GM21515 (cell line): ENCODE results near the gene OR6B2.
"Not testable (repeated sequence)": the region's sequence is repeated elsewhere in the genome, so short reads cannot be mapped to it uniquely, and the experiment has no call there.

Experiments
- ATAC-seq: cut with Tn5 transposase; IDR thresholded peaks from one replicate; pipeline ENCODE4 v1.9.1; 2021; ENCODE audit not compliant: unreplicated experiment

Gene OR6B2

DNA sequence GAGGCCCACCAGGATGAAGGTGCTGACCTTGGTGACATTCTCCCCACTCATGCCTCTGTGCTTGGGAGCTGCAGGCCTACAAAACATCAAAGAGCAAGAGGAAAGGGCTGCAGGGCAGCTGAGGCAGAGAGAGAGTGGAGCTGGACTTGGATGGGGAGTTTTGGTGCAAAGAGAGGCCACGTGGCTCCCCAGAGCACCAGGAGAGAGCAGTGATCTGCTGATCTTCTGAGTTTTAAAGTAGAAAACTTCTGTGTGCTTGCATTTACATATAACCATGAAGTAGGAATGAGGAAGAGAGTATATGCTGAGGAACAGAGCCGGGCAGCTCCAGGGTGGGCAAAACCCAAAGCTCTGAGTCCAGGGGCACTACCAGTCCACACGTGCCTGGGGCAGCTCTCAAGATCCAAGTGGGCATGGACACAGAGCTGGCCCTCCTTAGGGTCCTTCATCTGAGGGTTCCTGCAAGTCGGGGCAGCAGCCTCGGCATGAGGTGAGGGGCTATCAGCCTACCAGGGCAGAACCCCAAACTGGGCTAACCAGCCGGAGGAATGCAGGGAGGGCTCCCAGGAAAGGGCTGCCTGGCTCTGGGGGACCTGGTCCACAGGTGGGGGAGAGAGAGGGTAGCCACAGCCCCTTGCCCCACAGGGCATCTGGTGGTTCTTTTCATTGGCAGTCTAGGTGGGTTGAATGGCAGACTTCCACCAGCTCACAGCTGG is at the start of gene OR6B2:
OR6B2 (minus strand) TSS at position 51 of the 716 bp plus-strand sequence; CDS start at position 51, 0 bp downstream.
- no peak for ATAC-seq

DNA sequence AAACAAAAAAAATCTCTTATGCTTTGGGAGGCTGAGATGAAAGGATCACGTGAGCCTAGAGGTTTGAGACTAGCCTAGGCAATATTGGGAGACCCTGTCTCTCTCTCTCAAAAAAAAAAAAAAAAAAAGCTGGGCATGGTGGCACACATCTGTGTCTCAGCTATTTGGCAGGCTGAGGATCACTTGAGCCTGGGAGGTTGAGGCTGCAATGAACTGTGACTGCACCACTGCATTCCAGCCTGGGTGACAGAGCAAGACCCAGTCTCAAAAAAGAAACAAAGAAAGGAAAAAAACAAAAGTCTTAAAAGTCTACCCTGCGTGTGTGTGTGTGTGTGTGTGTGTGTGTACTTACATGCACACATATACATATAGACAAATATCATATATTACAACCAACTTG is 48.4 kb upstream of the OR6B2 start:
- ATAC-seq: no peak

DNA sequence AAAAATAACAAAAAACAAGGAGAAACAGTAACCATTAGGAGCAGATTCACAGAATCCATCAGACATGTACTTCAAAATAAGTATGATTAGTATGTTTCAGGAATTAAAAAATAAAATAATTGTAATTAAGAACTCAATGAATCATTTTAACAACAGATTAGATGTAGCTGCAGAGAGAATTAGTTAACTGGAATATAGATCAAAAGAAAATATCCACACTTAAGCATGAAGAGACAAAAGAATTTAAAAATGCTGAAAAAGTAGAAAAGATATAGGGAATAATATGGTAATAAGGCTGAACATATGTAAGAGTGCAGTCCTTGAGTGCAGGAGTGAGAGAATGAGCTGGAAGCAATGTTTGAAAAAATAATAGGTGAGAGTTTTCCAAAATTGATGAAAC is 47.2 kb upstream of the OR6B2 start:
- no peak for ATAC-seq

DNA sequence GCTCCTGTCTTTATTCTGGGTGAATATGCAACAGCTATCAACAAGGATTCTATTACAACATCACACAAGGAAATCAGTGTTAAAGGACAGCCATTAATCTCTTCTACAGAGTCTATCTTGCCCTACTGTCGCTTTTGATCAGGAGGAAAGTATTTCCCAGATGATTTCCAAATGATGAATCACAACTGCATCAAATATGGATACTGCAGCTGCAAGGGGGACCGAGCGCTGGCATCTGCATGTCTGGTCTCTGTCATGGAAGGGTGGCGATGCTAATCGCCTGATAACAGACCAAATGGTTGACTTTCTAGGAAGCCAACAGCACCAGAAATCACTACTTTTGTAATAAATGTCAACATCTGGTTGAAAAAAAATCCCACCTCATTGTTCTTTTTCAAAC is 44.3 kb upstream of the OR6B2 start:
- ATAC-seq: no peak

DNA sequence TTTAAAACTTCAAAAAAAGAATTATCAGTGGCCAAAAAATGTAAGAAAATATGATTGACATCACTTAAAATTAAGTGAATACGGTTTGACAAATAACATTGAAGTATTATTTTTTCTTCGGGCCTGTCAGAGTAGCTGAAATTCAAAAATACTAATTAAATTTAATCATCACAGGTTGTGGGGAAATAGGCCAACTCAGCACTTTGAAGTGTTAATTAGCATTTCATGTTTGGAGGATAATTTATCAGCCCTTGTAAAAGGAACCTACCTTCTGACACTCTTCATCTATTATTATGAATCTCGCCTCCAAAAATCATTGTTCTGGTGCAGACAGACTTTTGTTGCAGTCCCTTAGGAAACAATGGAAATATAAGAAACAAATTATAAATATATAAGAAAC is 40.7 kb upstream of the OR6B2 start:
- ATAC-seq: no peak

GRCh38 chr2:240069829-240070228 is 39.6 kb upstream of the OR6B2 start:
- no peak for ATAC-seq

DNA sequence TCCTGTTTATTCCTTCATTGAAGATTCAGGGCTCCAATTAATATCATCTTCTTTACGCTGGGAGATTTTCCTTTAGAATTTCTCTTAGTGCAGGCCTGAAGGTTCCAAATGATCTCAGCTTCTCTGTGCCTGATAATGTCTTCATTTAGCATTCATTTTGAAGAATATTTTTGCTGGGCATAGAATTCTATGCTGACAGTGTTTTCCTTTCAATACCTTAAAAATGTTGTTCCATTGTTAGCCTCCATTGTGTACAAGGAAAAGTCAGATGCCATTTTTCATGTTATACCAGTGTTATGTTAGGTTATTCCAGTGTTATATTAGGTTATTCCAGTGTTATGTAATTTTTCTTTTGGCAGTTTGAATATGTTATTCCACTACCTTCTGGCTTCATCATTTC is 38.0 kb upstream of the OR6B2 start:
- no peak for ATAC-seq

GRCh38 chr2:240066489-240066888 is 36.3 kb upstream of the OR6B2 start:
- no peak for ATAC-seq

DNA sequence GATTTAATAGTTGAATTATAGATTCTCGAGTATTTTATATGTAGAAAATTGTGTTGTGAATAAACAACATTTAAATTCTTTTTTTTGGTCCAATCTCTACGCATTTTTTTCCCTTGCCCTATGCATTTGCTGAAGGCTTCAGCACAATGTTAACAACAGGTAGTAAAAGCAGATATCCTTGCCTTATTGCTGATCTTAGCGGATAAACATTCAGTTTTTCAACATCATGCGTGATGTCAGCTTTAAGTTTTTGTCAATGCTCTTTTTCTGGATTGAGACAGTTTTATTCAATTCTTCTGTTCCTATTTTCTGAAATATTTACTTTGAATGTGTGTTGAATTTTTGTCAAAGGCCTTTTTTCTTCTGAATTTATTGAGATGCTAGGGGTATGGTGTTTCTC is 34.7 kb upstream of the OR6B2 start:
- ATAC-seq: no peak

DNA sequence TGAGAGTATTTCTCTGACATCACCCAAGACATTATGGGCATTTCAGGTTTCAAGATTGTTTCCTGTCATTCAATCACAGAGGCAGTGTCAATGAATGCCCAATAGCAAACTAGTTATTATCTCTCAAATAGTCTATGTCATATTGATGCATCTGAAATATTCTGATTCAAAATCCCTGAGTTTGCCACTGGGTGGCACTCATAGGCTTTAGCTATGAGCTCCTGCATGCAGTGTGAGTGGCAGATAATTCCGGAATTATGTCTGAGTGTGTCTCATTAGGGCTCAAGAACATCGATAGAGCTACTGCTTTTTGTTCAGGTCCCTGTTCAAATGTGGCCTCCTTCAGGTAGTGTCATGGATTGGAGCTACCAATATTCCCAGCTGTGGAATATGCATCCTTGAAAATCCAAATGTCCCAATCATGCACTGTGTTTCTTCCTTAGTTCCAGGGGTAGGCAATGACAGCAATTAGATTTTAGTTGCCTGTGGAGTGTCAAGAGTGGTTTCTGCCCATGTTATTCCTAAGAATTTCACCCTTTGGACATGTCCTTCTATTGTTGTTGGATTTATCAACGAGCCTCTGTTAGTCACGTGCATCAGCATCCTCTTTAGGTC is 30.9 kb upstream of the OR6B2 start:
- no peak for ATAC-seq

DNA sequence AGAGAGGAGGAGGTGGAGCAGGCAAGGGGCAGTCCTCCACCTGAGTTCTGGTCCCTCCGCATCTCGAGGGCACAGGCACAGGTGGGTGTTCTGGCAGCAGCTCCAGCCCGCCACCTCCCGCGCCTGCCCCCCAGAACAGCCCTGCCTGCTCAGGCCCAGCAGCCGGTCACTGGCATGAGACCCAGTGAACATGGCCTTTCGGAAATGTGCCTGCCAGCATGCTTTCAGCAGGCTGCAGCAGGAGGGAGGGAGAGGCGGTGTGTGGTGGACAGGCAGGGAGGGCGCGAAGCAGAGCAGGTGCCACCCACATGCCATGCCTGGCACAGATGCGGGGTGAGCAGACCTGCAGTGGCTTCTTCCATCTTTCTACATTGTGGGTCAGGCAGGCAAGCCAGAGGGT is 26.4 kb upstream of the OR6B2 start:
- ATAC-seq: no peak

DNA sequence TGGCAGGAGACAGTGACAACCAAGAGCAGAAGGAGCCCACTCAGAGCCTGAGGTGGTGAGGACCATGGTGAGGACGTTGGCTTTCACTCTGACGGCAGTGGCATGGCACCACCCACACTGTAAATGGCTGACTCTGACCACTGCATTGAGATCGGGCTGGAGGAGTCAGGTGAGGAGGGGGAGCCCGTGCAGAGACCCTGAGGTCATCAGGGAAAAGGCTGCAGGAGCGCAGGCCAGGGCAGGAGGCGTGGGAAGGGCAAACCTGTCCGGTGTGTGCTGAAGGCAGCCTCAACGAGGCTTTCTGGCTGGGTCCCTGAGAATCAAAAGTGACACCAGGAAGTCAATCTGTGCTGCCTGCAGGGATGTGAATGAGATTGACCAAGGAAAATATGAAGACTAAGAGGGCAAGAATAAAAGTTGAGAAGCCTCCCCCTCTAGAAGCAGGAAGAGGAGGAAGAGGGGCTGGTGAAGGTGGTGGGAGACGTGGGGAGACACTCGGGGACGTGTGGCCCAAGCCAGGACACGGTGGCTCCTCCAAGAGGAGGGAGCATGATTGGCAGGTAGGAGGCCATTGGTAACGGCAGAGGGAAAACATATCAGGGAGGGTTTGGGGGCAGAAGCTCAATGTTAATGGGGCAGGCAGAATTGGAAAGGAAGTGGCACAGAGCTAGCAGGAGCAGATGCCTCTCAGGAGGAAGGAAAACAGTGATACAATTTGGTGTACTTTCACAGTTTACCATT is 25.1 kb upstream of the OR6B2 start:
- ATAC-seq: no peak

DNA sequence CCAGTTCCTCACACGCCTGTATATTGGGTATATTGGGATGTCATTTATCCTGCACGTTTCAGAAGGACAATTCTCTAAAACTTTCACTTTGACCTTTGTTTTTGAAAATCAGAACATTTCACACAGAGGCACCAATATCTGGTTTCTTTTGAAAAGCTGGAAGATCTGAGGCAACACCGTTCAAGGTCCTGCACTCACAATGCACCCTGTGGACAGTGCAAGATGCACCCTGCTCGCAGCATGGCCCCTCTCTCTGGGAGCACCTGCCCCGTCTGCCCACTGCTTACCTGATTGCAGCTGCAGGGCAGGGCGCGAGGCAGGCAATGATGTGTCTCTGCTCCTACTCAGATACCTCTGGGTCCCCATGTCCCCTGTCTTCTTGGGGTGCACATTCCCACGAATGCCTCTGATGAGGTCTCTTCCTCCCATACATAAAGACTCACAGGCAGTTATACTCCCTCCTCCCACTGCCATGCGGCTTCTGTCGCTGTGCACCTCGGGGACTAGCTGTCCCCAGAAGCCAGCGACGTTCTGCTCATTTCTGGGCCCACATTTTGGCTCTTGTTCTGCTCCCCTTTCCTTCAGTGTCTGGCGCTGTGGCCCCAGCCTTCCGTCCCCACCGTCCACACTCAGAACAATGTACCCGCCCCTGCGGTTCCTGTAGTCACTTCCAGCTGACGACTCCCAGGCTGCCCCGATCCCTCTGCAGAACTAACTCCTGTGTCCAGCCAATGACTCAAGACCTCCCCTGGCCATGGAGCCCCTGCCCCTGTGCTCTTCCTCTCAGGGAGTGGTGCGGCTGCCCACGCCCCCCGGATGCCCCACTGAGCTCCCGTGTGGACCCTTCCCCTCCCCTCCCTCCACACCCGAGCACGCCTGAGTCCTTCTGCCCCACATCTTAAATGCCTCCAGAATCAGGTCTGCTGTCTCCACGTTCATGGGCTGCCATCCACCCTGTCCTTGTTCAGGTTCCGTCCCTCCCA is 23.2 kb upstream of the OR6B2 start, which contains the start of gene OR6B3:
OR6B3 (minus strand) TSS at position 349 of the 983 bp plus-strand sequence.
- ATAC-seq: no peak

DNA sequence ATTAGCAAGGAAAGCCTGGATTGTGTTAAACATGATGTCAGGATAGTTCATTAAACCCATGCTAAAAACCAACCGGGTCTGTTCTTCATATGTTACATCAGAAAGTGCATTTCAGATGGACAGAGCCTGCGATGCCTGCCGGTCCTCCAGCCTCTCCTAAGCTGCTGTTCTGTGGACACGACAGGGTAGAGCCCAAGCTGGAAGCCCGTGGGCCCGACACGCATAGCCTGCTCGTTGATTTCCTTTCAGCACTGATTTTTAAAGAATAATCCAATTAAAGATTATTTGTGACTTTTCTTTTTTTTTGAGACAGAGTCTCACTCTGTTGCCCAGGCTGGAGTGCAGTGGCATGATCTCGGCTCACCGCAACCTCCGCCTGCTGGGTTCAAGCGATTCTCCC is 22.3 kb upstream of the OR6B2 start:
- no peak for ATAC-seq

- no peak for ATAC-seq
These were observed 21.5 kb upstream of the OR6B2 start for GRCh38 chr2:240051697-240052096.

DNA sequence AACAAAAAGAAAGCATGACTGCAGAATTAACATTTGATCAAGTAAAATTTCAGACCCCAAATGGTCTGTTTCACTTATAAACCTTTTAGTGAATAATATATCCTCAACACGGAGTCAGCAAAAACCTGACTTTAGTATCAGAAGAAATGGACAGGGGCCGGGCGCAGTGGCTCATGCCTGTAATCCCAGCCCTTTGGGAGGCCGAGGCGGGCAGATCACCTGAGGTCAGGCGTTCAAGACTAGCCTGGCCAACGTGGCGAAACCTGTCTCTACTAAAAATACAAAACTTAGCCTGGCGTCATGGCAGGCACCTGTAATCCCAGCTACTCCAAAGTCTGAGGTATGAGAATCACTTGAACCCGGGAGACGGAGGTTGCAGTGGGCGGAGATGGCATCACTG is 20.0 kb upstream of the OR6B2 start:
- no peak for ATAC-seq

DNA sequence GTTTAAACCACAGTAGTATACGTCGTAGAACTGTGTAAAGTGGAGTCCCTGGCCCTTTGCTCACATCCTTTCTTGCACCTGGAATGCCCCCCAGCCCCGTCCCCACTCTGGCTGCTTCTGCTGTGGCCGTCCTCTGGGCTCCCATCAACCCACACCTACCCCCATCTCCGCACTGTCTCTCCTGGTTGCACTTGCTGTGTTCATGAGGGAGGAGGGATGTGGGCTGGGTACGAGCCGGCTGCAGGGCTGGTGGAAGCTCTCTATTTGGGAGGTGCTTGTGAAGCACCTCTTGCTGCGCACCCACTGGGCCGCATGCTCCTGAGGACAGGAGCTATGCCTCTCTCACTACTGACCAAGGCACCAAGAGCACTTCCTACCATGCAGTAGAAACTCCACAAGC is 18.0 kb upstream of the OR6B2 start:
- ATAC-seq: no peak

DNA sequence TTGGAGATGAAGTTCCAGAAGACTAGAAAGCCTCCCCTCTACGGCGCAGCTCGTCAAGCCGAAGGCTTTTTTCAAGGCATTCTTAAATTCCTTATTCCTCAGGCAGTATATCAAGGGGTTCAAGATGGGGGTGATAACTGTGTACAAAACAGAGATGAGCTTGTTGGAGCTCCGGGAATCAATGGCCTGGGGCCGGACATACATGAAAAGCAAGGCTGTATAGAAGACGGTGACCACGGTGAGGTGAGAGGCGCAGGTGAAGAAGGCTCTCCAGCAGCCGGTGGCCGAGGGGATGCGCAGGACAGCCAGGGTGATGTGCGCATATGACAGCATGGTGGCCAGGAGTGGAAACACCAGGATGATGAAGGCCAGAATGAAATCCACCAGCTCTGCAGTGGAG is 14.9 kb upstream of the OR6B2 start:
- ATAC-seq: no peak

DNA sequence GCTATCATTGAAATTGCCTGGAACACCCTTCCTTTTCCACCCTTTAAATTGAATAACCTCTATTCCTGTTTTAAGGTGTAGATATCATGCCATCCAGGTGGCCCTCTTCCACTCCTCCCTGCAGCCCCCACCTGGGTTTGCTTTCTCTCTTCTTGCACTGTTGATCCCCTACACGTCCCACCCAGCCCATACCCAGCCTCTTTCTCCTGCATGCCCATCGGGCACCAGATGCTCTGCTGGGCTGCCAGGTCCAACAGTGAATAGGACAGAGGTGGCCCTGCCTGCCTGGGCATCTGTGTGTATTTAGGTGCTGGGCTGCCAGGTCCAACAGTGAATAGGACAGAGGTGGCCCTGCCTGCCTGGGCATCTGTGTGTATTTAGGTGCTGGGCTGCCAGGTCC is 13.9 kb upstream of the OR6B2 start:
- not testable (repeated sequence) for ATAC-seq

DNA sequence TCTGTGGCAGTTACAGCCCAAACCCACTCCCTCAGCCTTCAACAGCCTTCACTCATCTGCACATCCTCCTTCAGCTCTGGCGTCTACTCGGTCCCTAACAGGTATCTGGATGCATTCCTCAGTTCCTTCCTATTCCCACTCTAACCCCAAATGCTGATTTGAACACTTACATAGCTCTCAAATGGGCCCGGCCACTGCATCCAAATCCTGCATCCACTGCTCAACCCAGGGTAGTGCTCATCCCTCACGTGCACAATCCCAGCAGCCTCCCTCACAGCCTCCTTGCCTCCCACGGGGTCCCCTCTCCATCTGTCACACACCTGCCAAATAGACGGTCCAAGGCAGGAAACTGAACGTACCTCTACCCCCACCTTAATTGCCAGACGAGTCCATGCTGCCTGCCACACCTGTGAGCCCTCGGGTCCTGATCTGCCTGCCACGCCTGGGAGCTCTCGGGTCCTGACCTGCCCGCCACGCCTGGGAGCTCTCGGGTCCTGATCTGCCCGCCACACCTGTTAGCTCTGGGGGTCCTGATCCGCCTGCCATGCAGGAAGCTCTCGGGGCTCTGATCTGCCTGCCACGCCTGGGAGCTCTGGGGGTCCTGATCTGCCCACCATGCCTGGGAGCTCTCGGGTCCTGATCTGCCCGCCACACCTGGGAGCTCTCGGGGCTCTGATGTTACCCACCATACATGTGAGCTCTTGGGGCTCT is 13.2 kb upstream of the OR6B2 start:
- ATAC-seq: no peak
